Heart right ventricle (tissue), 16 donors: Measurements from ENCODE around the gene ANKRD33B. TPM values are rescaled to one million over a fixed set of nuclear protein-coding genes. Genes with fewer than 3 reads are reported as not detected.

Experiments used
- ATAC-seq, 8 donors: fragments of 200-7000 bp; cut with Tn5 transposase; one replicate each; pipeline ENCODE4 v1.9.1; 2020; ENCODE audit warnings: mild to moderate bottlenecking in 8 of 8, moderate library complexity in 8 of 8, moderate number of reproducible peaks in 1 of 8
- DNase-seq, 2 donors: peaks; one replicate each; pipeline ENCODE4 v3.0.0-alpha.2; 2020
- H3K27ac ChIP-seq, 10 donors: fragments of 200-600 bp; sonication (generic) in 2 of 10; one replicate each; pipeline versions ENCODE4 v1.5.0 to v1.8.0; 2020 to 2022; ENCODE audit warnings: mild to moderate bottlenecking in 3 of 10
- H3K27me3 ChIP-seq, 7 donors: fragments of 200-600 bp; one replicate each; pipeline ENCODE4 v1.8.0; 2021 to 2022; ENCODE audit warnings: mild to moderate bottlenecking in 2 of 7
- H3K36me3 ChIP-seq, 9 donors: fragments of 200-600 bp; sonication (generic) in 1 of 9; one replicate each; pipeline versions ENCODE4 v1.5.0 to v1.8.0; 2020 to 2022; ENCODE audit warnings: mild to moderate bottlenecking in 2 of 9
- H3K4me1 ChIP-seq, 9 donors: fragments of 200-600 bp; sonication (generic) in 1 of 9; one replicate each; pipeline versions ENCODE4 v1.5.0 to v1.8.0; 2020 to 2022; ENCODE audit warnings: mild to moderate bottlenecking in 4 of 9
- H3K4me3 ChIP-seq, 10 donors: fragments of 200-600 bp; sonication (generic) in 2 of 10; one replicate each; pipeline versions ENCODE4 v1.5.0 to v1.8.0; 2020 to 2022; ENCODE audit warnings: mild to moderate bottlenecking in 7 of 10, moderate library complexity in 2 of 10
- H3K9me3 ChIP-seq, 11 donors: fragments of 200-600 bp in 10 of 11; sonication (generic) in 2 of 11; one replicate each; pipeline versions ENCODE4 v1.5.0 to v1.8.0; 2013 to 2022; ENCODE audit warnings: mild to moderate bottlenecking in 2 of 11, control low read depth in 1 of 11, moderate library complexity in 1 of 11
- WGBS, 2 donors: extraction: QIAGEN DNeasy Blood & Tissue Kit; methylation state at CpG; one replicate each; pipeline ENCODE4 v1.1.7; 2013; ENCODE audit warnings: inconsistent platforms in 1 of 2; 5-methylcytosine and 5-hydroxymethylcytosine counted together
- intact Hi-C, 10 donors: fragments of 100-400 bp; cut with DNase I; formaldehyde crosslinking; loops; one replicate each; pipeline versions ENCODE4 v1.11.1 to v1.14.2; 2022
- polyA plus RNA-seq, 2 donors: library from polyadenylated mRNA; stranded (reverse); fragments of 200-250 nt; gene quantifications; one replicate each; pipeline ENCODE4 v1.2.3, GENCODE V29; 2013
- total RNA-seq, 10 donors: library from RNA; stranded (reverse); fragmentation: NEBNext Ultra II Directional in 3 of 10; extraction: Animal tissue kit (Norgen Biotek cat#: 25700) in 3 of 10; gene quantifications; one replicate each; pipeline versions ENCODE4 v1.2.1 to v1.2.4, GENCODE V29; 2021 to 2023
- TF ChIP-seq, protein P1 (sequence below), 9 donors: fragments of 200-600 bp; sonication (generic) in 2 of 9; IDR thresholded peaks; one replicate each; pipeline versions ENCODE4 v1.5.0 to v1.8.0; 2021 to 2022; ENCODE audit warnings: antibody characterized with exemption in 9 of 9, mild to moderate bottlenecking in 5 of 9, moderate library complexity in 1 of 9
- donor health status: Arrhythmogenic right ventricular cardiomyopathy.
- donor health status: ischemic (EF 13 %, LVEDD 7.1; RV severe dilation, severe dysfunction).
- donor health status: healthy with polysubstance abuse.
- donor health status: DM: no; HTN: yes; CAD: no.
- donor health status: DM: no; HTN: no; CAD: no.
- donor health status: ischemic (EF 25% LVEDD 6.9; RV normal size, moderate dysfunction).
- donor health status: ischemic (EF 25% LVEDD 5.7; RV mildly dilated, moderate dysfunction).
- donor health status: healthy.
- donor health status: DM: yes; HTN: yes; CAD: no.
- donor health status: Ischemic cardiomyopathy.
- donor health status: ischemic (EF 35%, LVEDD 5.7; RV mildly dilated, moderate dysfunction).
- donor health status: nonischemic (EF 11% LVEDD 7.7; RV severe dilation, severe dysfunction).
- donor health status: DM: yes; HTN: yes; CAD: no.
- donor health status: PGD.
- donor health status: ischemic (EF 29% LVEDD 5.4; RV normal size, mild dysfunction).
- donor health status: nonischemic (EF 23%, LVEDD 6.1; RV moderate dilation, normal function).

ANKRD33B gene
- total and polyA plus RNA-seq, 12 donors, result 0.46 to 33.0 (median 13.3) TPM

DNA sequence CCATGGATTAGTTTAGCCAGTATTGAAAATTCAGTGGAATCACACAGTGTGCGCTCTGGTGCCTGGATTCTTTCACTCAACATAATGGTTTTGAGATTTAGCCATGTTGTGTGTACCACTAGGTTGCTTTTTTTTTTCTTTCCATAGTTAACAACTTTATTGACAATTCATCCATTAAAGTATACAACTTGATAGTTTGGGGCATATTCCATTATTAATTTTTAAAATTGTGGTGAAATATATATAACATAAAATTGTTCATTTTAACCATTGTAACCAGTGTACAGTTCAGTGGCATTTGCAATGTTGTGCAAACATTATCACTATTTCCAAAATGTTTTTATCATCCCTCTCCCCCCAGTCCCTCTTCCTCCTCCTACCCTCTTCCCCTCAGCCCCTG, 35.2 kb downstream of the ANKRD33B start:
- no peak for ATAC-seq
- 92 to 97% methylated on average over 1 of the region's 1 CpG for WGBS, 2 donors
- no peak overlapping the region for H3K4me3 ChIP-seq
- H3K36me3 ChIP-seq, result no peaks in the 10 kb centered on the region
- intact Hi-C loops, result no loop called here
- DNase-seq, result no peak
- TF ChIP-seq, protein P1, sequence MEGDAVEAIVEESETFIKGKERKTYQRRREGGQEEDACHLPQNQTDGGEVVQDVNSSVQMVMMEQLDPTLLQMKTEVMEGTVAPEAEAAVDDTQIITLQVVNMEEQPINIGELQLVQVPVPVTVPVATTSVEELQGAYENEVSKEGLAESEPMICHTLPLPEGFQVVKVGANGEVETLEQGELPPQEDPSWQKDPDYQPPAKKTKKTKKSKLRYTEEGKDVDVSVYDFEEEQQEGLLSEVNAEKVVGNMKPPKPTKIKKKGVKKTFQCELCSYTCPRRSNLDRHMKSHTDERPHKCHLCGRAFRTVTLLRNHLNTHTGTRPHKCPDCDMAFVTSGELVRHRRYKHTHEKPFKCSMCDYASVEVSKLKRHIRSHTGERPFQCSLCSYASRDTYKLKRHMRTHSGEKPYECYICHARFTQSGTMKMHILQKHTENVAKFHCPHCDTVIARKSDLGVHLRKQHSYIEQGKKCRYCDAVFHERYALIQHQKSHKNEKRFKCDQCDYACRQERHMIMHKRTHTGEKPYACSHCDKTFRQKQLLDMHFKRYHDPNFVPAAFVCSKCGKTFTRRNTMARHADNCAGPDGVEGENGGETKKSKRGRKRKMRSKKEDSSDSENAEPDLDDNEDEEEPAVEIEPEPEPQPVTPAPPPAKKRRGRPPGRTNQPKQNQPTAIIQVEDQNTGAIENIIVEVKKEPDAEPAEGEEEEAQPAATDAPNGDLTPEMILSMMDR (IDR thresholded peaks at IDR 0.05), result no peak
- peaks cover 18 to 67% (median 46%) of the 10 kb centered on the region in 9 donors for H3K4me1 ChIP-seq
- no peaks in the 10 kb centered on the region for H3K27me3 ChIP-seq
- peak overlapping the region in 2 of 10 donors; percentile 18 to 88 for H3K27ac ChIP-seq
- H3K9me3 ChIP-seq, result no peaks in the 10 kb centered on the region

DNA sequence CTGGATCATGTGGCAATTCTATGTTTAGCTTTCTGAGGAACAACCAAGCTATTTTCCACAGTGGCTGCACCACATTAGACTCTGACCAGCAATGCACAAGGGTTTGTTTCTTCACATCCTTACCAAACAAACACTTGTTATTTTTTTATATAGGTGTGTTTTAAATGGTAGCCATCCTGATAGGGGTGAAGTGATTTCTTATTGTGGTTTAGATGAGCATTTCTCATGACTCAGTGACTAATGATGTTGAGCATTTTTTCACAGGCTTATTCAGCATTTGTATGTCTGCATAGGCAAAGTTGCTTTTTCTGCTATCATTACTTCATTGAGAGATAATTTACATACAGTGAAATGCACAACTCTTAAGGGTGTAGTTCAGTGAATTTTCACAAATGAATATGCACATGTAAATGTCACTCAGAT, 36.0 kb downstream of the ANKRD33B start:
- Histone ChIP-seq H3K27me3 (no peaks in the 10 kb centered on the region), H3K4me3 (no peak overlapping the region), H3K27ac (peak overlapping the region in 2 of 10 donors; percentile 18 to 88), H3K4me1 (peaks cover 18 to 59% (median 40%) of the 10 kb centered on the region in 9 donors), H3K9me3 (no peaks in the 10 kb centered on the region), H3K36me3 (no peaks in the 10 kb centered on the region)
- TF ChIP-seq, protein P1 (IDR thresholded peaks at IDR 0.05), result no peak
- DNase-seq (no peak), ATAC-seq (no peak)
- intact Hi-C loops, result loop anchor here in 2 of 10 donors (5.0 kb wide), 2 partner anchors 33 to 38 kb away; partner anchors contain the start of gene ANKRD33B (in 1 of the 2)

DNA sequence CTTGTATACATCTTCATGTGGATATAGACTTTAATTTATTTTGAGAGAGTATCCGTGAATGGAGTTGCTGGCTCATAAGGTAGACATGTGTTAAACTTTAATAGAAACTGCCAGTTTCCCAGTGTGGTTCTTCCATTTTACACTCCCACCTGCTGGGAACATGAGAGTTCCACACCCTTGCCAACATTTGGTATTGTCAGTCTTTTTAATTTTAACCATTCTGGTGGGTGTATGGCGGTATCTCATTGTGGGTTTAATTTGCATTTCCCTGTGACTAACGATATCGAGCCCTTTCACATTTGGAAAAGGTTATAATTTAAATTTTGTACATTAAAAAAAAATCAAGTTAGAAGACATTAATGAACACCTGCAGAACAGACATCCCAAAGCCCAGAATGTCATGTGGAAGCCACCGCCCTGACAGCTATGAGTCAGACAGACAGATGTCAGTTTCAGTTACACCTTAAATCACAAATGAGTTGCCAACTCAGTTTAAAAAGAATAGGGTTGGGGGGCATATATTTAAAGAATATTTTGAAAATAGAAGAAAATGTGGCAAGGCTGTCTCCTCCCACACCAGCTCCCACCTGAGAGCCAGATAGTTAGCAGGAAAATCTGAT, 36.9 kb downstream of the ANKRD33B start:
- intact Hi-C loops, result loop anchor here in 2 of 10 donors (5.0 kb wide), 2 partner anchors 33 to 38 kb away; partner anchors contain the start of gene ANKRD33B (in 1 of the 2)
- ATAC-seq, result no peak
- H3K27ac ChIP-seq, result peak overlapping the region; percentile 16 to 89 (median 80)
- H3K4me3 ChIP-seq, result peak overlapping the region in 3 of 10 donors; percentile 6 to 17 (median 16)
- no peaks in the 10 kb centered on the region for H3K36me3 ChIP-seq
- H3K4me1 ChIP-seq, result peaks cover 13 to 51% (median 32%) of the 10 kb centered on the region in 9 donors
- H3K27me3 ChIP-seq, result no peaks in the 10 kb centered on the region
- TF ChIP-seq, protein P1 (IDR thresholded peaks at IDR 0.05), result no peak
- no peaks in the 10 kb centered on the region for H3K9me3 ChIP-seq
- no peak for DNase-seq
- 91% methylated on average over 5 of the region's 5 CpGs for WGBS, 2 donors

DNA sequence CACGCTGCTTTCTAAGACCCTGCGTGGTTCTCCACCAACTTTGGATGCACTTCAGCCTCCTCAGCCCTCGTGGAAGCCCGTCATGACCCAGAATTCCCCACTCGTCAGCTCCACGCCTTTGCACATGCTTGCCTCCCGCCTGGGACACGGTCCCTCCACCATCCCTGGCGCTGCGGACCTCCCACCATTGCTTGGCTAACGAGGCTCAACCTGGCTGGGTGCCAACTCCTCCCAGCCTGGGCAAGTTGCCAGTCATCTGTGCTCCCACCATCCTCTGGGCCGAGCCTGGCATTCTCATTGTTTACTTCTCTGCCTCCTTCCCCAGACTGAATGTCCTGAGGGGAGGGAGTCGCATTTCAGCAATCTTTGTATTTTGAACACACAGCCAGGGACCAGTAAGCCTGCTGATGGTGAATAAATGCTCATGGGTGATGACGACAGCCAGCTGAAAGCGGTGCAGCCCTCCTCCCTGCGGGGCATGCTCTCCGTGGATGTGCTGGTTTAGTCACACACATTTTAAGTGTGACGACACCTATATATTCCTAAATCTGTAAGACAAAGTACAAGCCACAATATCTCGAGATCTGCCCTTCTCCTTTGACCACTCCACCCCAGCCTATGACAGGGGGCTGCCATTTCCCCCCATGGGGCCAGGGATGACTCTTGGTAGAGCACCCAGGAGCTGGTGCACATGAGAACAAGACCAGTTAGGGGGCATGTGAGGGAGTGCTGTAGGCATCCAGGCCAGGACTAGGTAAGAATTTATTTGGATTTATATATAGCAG, 37.6 kb downstream of the ANKRD33B start:
- H3K27me3 ChIP-seq, result no peaks in the 10 kb centered on the region
- TF ChIP-seq, protein P1 (IDR thresholded peaks at IDR 0.05), result no peak
- peak; percentile 87 to 94 (median 92) for ATAC-seq
- H3K9me3 ChIP-seq, result no peaks in the 10 kb centered on the region
- H3K27ac ChIP-seq, result peak overlapping the region; percentile 39 to 89 (median 80)
- peak overlapping the region in 5 of 10 donors; percentile 0 to 18 (median 16) for H3K4me3 ChIP-seq
- WGBS, 2 donors, result 9 to 12% methylated on average over 19 of the region's 19 CpGs
- intact Hi-C loops, result loop anchor here in 2 of 10 donors (5.0 kb wide), 2 partner anchors 34 to 39 kb away; partner anchors contain the start of gene ANKRD33B (in 1 of the 2)
- DNase-seq, result peak; percentile 90 to 92
- peaks cover 13 to 44% (median 26%) of the 10 kb centered on the region in 9 donors for H3K4me1 ChIP-seq
- no peaks in the 10 kb centered on the region for H3K36me3 ChIP-seq
